CD4-positive, alpha-beta T cell (primary cell): ENCODE measurements around the gene ARHGEF4. TPM values are rescaled to one million over a fixed set of nuclear protein-coding genes. Genes with fewer than 3 reads are reported as not detected.

Experiments used
- ATAC-seq: fragments of 200-7000 bp; cut with Tn5 transposase; one replicate; pipeline ENCODE4 v1.10.0; 2022; ENCODE audit warnings: mild to moderate bottlenecking; ENCODE audit not compliant: poor library complexity
- CTCF ChIA-PET: fragments of 350-600 bp; sonication (Branson Sonifier 250); formaldehyde crosslinking; loops from one replicate; lab custom pipeline; 2021; ENCODE audit warnings: antibody characterized with exemption, inconsistent platforms; lab: Charles Lee
- POLR2A ChIA-PET: fragments of 350-600 bp; sonication (Branson Sonifier 250); formaldehyde crosslinking; loops from one replicate; lab custom pipeline; 2021; ENCODE audit warnings: antibody characterized with exemption, inconsistent platforms; lab: Charles Lee
- DNase-seq, 14 experiments: peaks; one replicate each; pipeline ENCODE4 v3.0.0-alpha.2; 2013 to 2020; ENCODE audit warnings: mixed read lengths in 2 of 14
- H3K27ac ChIP-seq, 2 donors: one replicate each; pipeline versions ENCODE4 v1.5.1 to v1.7.0; 2013; ENCODE audit warnings: low read length in 2 of 2, low read depth in 1 of 2, mild to moderate bottlenecking in 1 of 2
- H3K27me3 ChIP-seq, 2 experiments: 1 replicate in 1 of 2; 2 replicates in 1 of 2; pipeline versions ENCODE4 v1.6.1 to v1.7.0; 2013; ENCODE audit warnings: low read length in 2 of 2, control low read depth in 1 of 2, mild to moderate bottlenecking in 1 of 2, moderate library complexity in 1 of 2; ENCODE audit not compliant: insufficient read depth in 2 of 2, control insufficient read depth in 1 of 2
- H3K36me3 ChIP-seq: one replicate; pipeline ENCODE4 v1.6.1; 2013; ENCODE audit warnings: low read length, control low read depth; ENCODE audit not compliant: insufficient read depth
- H3K4me1 ChIP-seq: one replicate; pipeline ENCODE4 v1.6.1; 2013; ENCODE audit warnings: low read length, control low read depth; ENCODE audit not compliant: insufficient read depth
- H3K4me3 ChIP-seq: one replicate; pipeline ENCODE4 v1.5.1; 2013; ENCODE audit warnings: mild to moderate bottlenecking, low read length, moderate library complexity
- H3K9me3 ChIP-seq, 2 experiments: 1 replicate in 1 of 2; 2 replicates in 1 of 2; pipeline versions ENCODE4 v1.6.1 to v1.7.0; 2013; ENCODE audit warnings: low read length in 2 of 2, mild to moderate bottlenecking in 2 of 2, control low read depth in 1 of 2, moderate library complexity in 1 of 2; ENCODE audit not compliant: control insufficient read depth in 1 of 2, insufficient read depth in 1 of 2
- H3K27ac Mint-ChIP-seq: one replicate; pipeline ENCODE4 v1.8.0; 2020; ENCODE audit warnings: mixed read lengths
- H3K27me3 Mint-ChIP-seq: one replicate; pipeline ENCODE4 v1.8.0; 2021; ENCODE audit warnings: mixed read lengths
- H3K36me3 Mint-ChIP-seq: one replicate; pipeline ENCODE4 v1.8.0; 2021; ENCODE audit warnings: low read depth, mixed read lengths
- H3K4me1 Mint-ChIP-seq: one replicate; pipeline ENCODE4 v1.8.0; 2021; ENCODE audit warnings: low read depth, mixed read lengths
- H3K4me3 Mint-ChIP-seq: one replicate; pipeline ENCODE4 v1.8.0; 2020; ENCODE audit warnings: mild to moderate bottlenecking, mixed read lengths
- H3K9me3 Mint-ChIP-seq: one replicate; pipeline ENCODE4 v1.8.0; 2020; ENCODE audit warnings: mixed read lengths
- CTCF ChIP-seq: fragments of 200-600 bp; IDR thresholded peaks from one replicate; pipeline ENCODE4 v1.8.0; 2022; ENCODE audit warnings: antibody characterized with exemption, mild to moderate bottlenecking
- intact Hi-C, 2 experiments: fragments of 100-400 bp; cut with DNase I in 1 of 2; cut with micrococcal nuclease in 1 of 2; formaldehyde crosslinking; loops; one replicate each; pipeline versions ENCODE4 v1.15.1 to v1.9.0; 2023 to 2025; cut with DNase I, micrococcal nuclease
- total RNA-seq, 174 experiments: library from RNA in 2 of 174; stranded (reverse) in 2 of 174; gene quantifications; one replicate each; pipeline ENCODE4 v1.2.3 and lab custom pipeline; 2021 to 2026

ARHGEF4 gene
- total RNA-seq, 2 experiments from 2014 or later: 3.6 to 4.1 TPM

- peaks cover 27% of the 10 kb centered on the region for H3K4me1 Mint-ChIP-seq
- no peak for ATAC-seq
- DNase-seq: no peak
- no peak overlapping the region for H3K27ac ChIP-seq
- H3K27ac Mint-ChIP-seq: peak overlapping the region; percentile 93
- no peak for TF ChIP-seq CTCF
- peaks cover 21% of the 10 kb centered on the region for H3K36me3 Mint-ChIP-seq
- H3K27me3 Mint-ChIP-seq: no peaks in the 10 kb centered on the region
- H3K36me3 ChIP-seq: peaks cover 3% of the 10 kb centered on the region
- H3K9me3 ChIP-seq: no peaks in the 10 kb centered on the region
- intact Hi-C loops: loop anchor here in 1 of 2 experiments (1.0 to 5.0 kb wide), 4 partner anchors 10 to 912 kb away; partner anchors contain the start of genes GPR148, MZT2A, MZT2B and SMPD4
- H3K9me3 Mint-ChIP-seq: no peaks in the 10 kb centered on the region
- H3K4me3 ChIP-seq: peak overlapping the region; percentile 82
- no peaks in the 10 kb centered on the region for H3K27me3 ChIP-seq
- peak overlapping the region; percentile 92 for H3K4me3 Mint-ChIP-seq
- peaks cover 26% of the 10 kb centered on the region for H3K4me1 ChIP-seq
- ChIA-PET CTCF (interaction anchor here (1.1 kb wide), 1 partner anchor 398 kb away, joined by 3 read pairs; no protein-coding TSS in a partner anchor), POLR2A (interaction anchor here (2.5 to 5.1 kb wide), 3 partner anchors 9 to 752 kb away, joined by 20 to 83 read pairs (median 32); partner anchors contain the start of genes IMP4 and PLEKHB2)
These were observed 258.0 kb downstream of the ARHGEF4 start for GRCh38 chr2:131094463-131095281.

Other genes starting within 250 kb of the ARHGEF4 start
- not detected for gene CFC1, start 237.3 kb upstream of the ARHGEF4 start, total RNA-seq
- not detected for gene POTEJ, start 225.5 kb upstream of the ARHGEF4 start, total RNA-seq
- gene GPR148, start 107.8 kb upstream of the ARHGEF4 start, total RNA-seq: not detected
- gene AMER3, start 81.4 kb upstream of the ARHGEF4 start, total RNA-seq: not detected